Large intestine (tissue), 3 donors: ENCODE measurements around the gene CAMK2B. TPM values are rescaled to one million over a fixed set of nuclear protein-coding genes. Genes with fewer than 3 reads are reported as not detected.

Source experiments
- DNase-seq, 2 donors: peaks; one replicate each; pipeline versions ENCODE4 v3.0.0 to v3.0.0-alpha.2; 2013
- H3K27ac ChIP-seq: one replicate; pipeline ENCODE4 v1.5.1; 2013; ENCODE audit warnings: low read length
- H3K27me3 ChIP-seq: 2 replicates; pipeline ENCODE4 v1.6.1; 2013; ENCODE audit warnings: low read length; ENCODE audit not compliant: control insufficient read depth, insufficient read depth
- H3K36me3 ChIP-seq: 2 replicates; pipeline ENCODE4 v1.6.1; 2013; ENCODE audit warnings: low read length; ENCODE audit not compliant: control insufficient read depth, insufficient read depth
- H3K4me1 ChIP-seq: one replicate; pipeline ENCODE4 v1.6.1; 2013; ENCODE audit warnings: low read length; ENCODE audit not compliant: control insufficient read depth, insufficient read depth
- H3K4me3 ChIP-seq: one replicate; pipeline ENCODE4 v1.5.1; 2013; ENCODE audit warnings: low read length
- H3K9me3 ChIP-seq: one replicate; pipeline ENCODE4 v1.6.1; 2013; ENCODE audit warnings: mild to moderate bottlenecking, low read depth, low read length, moderate library complexity; ENCODE audit not compliant: control insufficient read depth
- WGBS: methylation state at CpG from one replicate; pipeline ENCODE4 v1.1.5; 2013; ENCODE audit warnings: low lambda C conversion rate; ENCODE audit not compliant: insufficient coverage; 5-methylcytosine and 5-hydroxymethylcytosine counted together
- polyA plus RNA-seq: library from polyadenylated mRNA; unstranded; fragments of 120-200 nt; gene quantifications from one replicate; pipeline ENCODE4 v1.2.1, GENCODE V29; 2013

CAMK2B gene
- polyA plus RNA-seq, 1 donor, result 4.4 TPM

GRCh38 chr7:44322631-44323363 is 2.6 kb downstream of the CAMK2B start:
- Histone ChIP-seq H3K27ac (no peak overlapping the region), H3K4me1 (no peaks in the 10 kb centered on the region), H3K4me3 (no peak overlapping the region), H3K36me3 (no peaks in the 10 kb centered on the region), H3K9me3 (no peaks in the 10 kb centered on the region), H3K27me3 (peaks cover 61% of the 10 kb centered on the region)
- no CpG with 5 or more reads among the region's 17 CpGs for WGBS
- DNase-seq, result no peak

GRCh38 chr7:44321796-44322195 is 3.6 kb downstream of the CAMK2B start:
- Histone ChIP-seq H3K27ac (no peak overlapping the region), H3K4me1 (no peaks in the 10 kb centered on the region), H3K36me3 (no peaks in the 10 kb centered on the region), H3K9me3 (no peaks in the 10 kb centered on the region), H3K27me3 (peaks cover 54% of the 10 kb centered on the region), H3K4me3 (no peak overlapping the region)
- WGBS, result no CpG with 5 or more reads among the region's 18 CpGs
- DNase-seq, result no peak

GRCh38 chr7:44320794-44321371 is 4.5 kb downstream of the CAMK2B start:
- WGBS, result no CpG with 5 or more reads among the region's 15 CpGs
- no peak overlapping the region for H3K4me3 ChIP-seq
- no peaks in the 10 kb centered on the region for H3K4me1 ChIP-seq
- no peak overlapping the region for H3K27ac ChIP-seq
- no peaks in the 10 kb centered on the region for H3K36me3 ChIP-seq
- peaks cover 45% of the 10 kb centered on the region for H3K27me3 ChIP-seq
- H3K9me3 ChIP-seq, result no peaks in the 10 kb centered on the region
- DNase-seq, result no peak

GRCh38 chr7:44320141-44320540 is 5.3 kb downstream of the CAMK2B start:
- H3K4me3 ChIP-seq, result no peak overlapping the region
- peaks cover 41% of the 10 kb centered on the region for H3K27me3 ChIP-seq
- DNase-seq, result no peak
- H3K4me1 ChIP-seq, result no peaks in the 10 kb centered on the region
- H3K36me3 ChIP-seq, result no peaks in the 10 kb centered on the region
- no CpG with 5 or more reads among the region's 5 CpGs for WGBS
- no peak overlapping the region for H3K27ac ChIP-seq
- no peaks in the 10 kb centered on the region for H3K9me3 ChIP-seq

- no peaks in the 10 kb centered on the region for H3K4me1 ChIP-seq
- H3K27me3 ChIP-seq, result peaks cover 27% of the 10 kb centered on the region
- DNase-seq, result no peak
- WGBS, result no CpG with 5 or more reads among the region's 2 CpGs
- H3K9me3 ChIP-seq, result no peaks in the 10 kb centered on the region
- no peak overlapping the region for H3K27ac ChIP-seq
- no peaks in the 10 kb centered on the region for H3K36me3 ChIP-seq
- H3K4me3 ChIP-seq, result no peak overlapping the region
Measured at GRCh38 chr7:44318332-44318731, 7.1 kb downstream of the CAMK2B start.

GRCh38 chr7:44315301-44315903 is 10.0 kb downstream of the CAMK2B start:
- WGBS, result 100% methylated on average over 1 of the region's 3 CpGs
- no peak for DNase-seq
- H3K4me1 ChIP-seq, result no peaks in the 10 kb centered on the region
- H3K9me3 ChIP-seq, result no peaks in the 10 kb centered on the region
- no peaks in the 10 kb centered on the region for H3K36me3 ChIP-seq
- H3K4me3 ChIP-seq, result no peak overlapping the region
- no peak overlapping the region for H3K27ac ChIP-seq
- H3K27me3 ChIP-seq, result peaks cover 18% of the 10 kb centered on the region

- Histone ChIP-seq H3K9me3 (peaks cover 6% of the 10 kb centered on the region), H3K4me1 (peaks cover 3% of the 10 kb centered on the region), H3K27me3 (peaks cover 31% of the 10 kb centered on the region), H3K27ac (no peak overlapping the region), H3K4me3 (no peak overlapping the region), H3K36me3 (no peaks in the 10 kb centered on the region)
- no peak for DNase-seq
- no CpG with 5 or more reads among the region's 7 CpGs for WGBS
Measured at GRCh38 chr7:44313621-44314031, 11.8 kb downstream of the CAMK2B start.

GRCh38 chr7:44313016-44313415 is 12.4 kb downstream of the CAMK2B start:
- Histone ChIP-seq H3K4me3 (no peak overlapping the region), H3K36me3 (no peaks in the 10 kb centered on the region), H3K4me1 (peaks cover 3% of the 10 kb centered on the region), H3K9me3 (peaks cover 6% of the 10 kb centered on the region), H3K27me3 (peaks cover 34% of the 10 kb centered on the region), H3K27ac (no peak overlapping the region)
- no CpG with 5 or more reads among the region's 8 CpGs for WGBS
- no peak for DNase-seq

- Histone ChIP-seq H3K4me1 (peaks cover 3% of the 10 kb centered on the region), H3K36me3 (no peaks in the 10 kb centered on the region), H3K4me3 (no peak overlapping the region), H3K9me3 (peaks cover 6% of the 10 kb centered on the region), H3K27ac (no peak overlapping the region), H3K27me3 (peaks cover 32% of the 10 kb centered on the region)
- WGBS, result no CpG with 5 or more reads among the region's 16 CpGs
- no peak for DNase-seq
Measured at GRCh38 chr7:44311561-44312495, 13.6 kb downstream of the CAMK2B start.

- peaks cover 34% of the 10 kb centered on the region for H3K27me3 ChIP-seq
- peaks cover 6% of the 10 kb centered on the region for H3K9me3 ChIP-seq
- H3K36me3 ChIP-seq, result no peaks in the 10 kb centered on the region
- WGBS, result no CpG with 5 or more reads among the region's 10 CpGs
- H3K4me1 ChIP-seq, result peaks cover 3% of the 10 kb centered on the region
- no peak for DNase-seq
- H3K4me3 ChIP-seq, result peak overlapping the region; percentile 8
- H3K27ac ChIP-seq, result no peak overlapping the region
Measured at GRCh38 chr7:44310221-44310848, 15.1 kb downstream of the CAMK2B start.
